GM11168 (cell line): ENCODE measurements around the gene GABRD.

Experiments
- in situ Hi-C: fragments of 300-500 bp; cut with MboI; formaldehyde crosslinking; loops from one replicate; pipeline ENCODE4 v1.12.0; 2022; ENCODE audit warnings: low sequenced_read_pairs; ENCODE audit not compliant: unreplicated experiment

Gene GABRD

GRCh38 chr1:2050793-2051682 is 31.9 kb downstream of the GABRD start:
- in situ Hi-C loops: no loop called here

- in situ Hi-C loops: no loop called here
Measured at GRCh38 chr1:2052054-2052679, 33.0 kb downstream of the GABRD start.

GRCh38 chr1:2052756-2053155 is 33.6 kb downstream of the GABRD start:
- in situ Hi-C loops: no loop called here

GRCh38 chr1:2053217-2053616 is 34.1 kb downstream of the GABRD start:
- in situ Hi-C loops: no loop called here

- in situ Hi-C loops: no loop called here
Measured at GRCh38 chr1:2053784-2054376, 34.7 kb downstream of the GABRD start.

GRCh38 chr1:2054560-2054959 is 35.4 kb downstream of the GABRD start:
- in situ Hi-C loops: no loop called here

GRCh38 chr1:2055911-2056575 is 36.9 kb downstream of the GABRD start:
- in situ Hi-C loops: no loop called here

- in situ Hi-C loops: no loop called here
Measured at GRCh38 chr1:2056955-2057590, 37.9 kb downstream of the GABRD start.

- in situ Hi-C loops: no loop called here
Measured at GRCh38 chr1:2059290-2059953, 40.3 kb downstream of the GABRD start.

- in situ Hi-C loops: no loop called here
Measured at GRCh38 chr1:2060072-2060471, 40.9 kb downstream of the GABRD start.

- in situ Hi-C loops: no loop called here
Measured at GRCh38 chr1:2060535-2060934, 41.4 kb downstream of the GABRD start.

- in situ Hi-C loops: no loop called here
Measured at GRCh38 chr1:2061065-2061778, 42.1 kb downstream of the GABRD start.

- in situ Hi-C loops: no loop called here
Measured at GRCh38 chr1:2065699-2066098, 46.6 kb downstream of the GABRD start.

- in situ Hi-C loops: no loop called here
Measured at GRCh38 chr1:2067393-2067792, 48.2 kb downstream of the GABRD start.

GRCh38 chr1:2067981-2068380 is 48.8 kb downstream of the GABRD start:
- in situ Hi-C loops: no loop called here

GRCh38 chr1:2068951-2069350 is 49.8 kb downstream of the GABRD start:
- in situ Hi-C loops: no loop called here

- in situ Hi-C loops: no loop called here
Measured at GRCh38 chr1:2070016-2070415, 50.9 kb downstream of the GABRD start.

GRCh38 chr1:2070800-2071530 is 51.8 kb downstream of the GABRD start:
- in situ Hi-C loops: no loop called here
